ENCODE results near the gene SOX1.

Gene SOX1

DNA sequence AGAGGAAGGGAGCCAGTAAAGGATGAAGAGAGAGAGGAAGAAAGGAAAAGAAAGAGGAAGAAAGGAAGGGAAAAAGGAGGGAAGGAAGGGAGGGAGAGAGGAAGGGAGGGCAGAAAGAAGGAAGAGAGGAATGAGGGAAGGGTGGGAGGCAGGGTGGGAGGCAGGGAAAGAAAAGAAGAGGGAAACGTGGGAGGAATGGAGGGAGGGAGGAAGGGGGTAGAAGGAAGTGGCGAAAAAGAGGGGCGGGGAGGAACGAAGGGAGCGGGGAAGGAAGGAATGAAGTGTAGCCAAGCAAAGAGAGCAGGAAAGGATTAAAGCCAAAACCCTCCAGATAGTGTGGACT, 53.1 kb downstream of the SOX1 start:
- Histone ChIP-seq H3K4me2 (ENCODE audit: low read depth, low read length) (no peak overlapping the region), H3K9me3 (replicated peaks; ENCODE audit: insufficient read depth, low read length) (no peaks in the 10 kb centered on the region), H3K79me2 (ENCODE audit: low read length) (no peaks in the 10 kb centered on the region), H3F3A (ENCODE audit: insufficient read depth, low read length) (no peaks in the 10 kb centered on the region), H3K4me3 (ENCODE audit: low read length) (no peak overlapping the region), H3K4me1 (ENCODE audit: low read length) (no peaks in the 10 kb centered on the region), H3K27ac (ENCODE audit: low read length) (no peak overlapping the region), H3K27me3 (replicated peaks; ENCODE audit: insufficient read depth, low read length) (peaks cover 4% of the 10 kb centered on the region; the same call in 1 of the 2 replicates), H3K9ac (ENCODE audit: low read length) (no peak overlapping the region), H4K20me1 (ENCODE audit: insufficient read depth, low read length) (no peaks in the 10 kb centered on the region), H2AFZ (ENCODE audit: low read length) (no peak overlapping the region), H3K36me3 (replicated peaks; ENCODE audit: insufficient read depth, low read length) (no peaks in the 10 kb centered on the region), H3K9me2 (replicated peaks; ENCODE audit: insufficient read depth, low read length) (no peaks in the 10 kb centered on the region)
- DNase-seq, result no peak
- TF ChIP-seq, protein P1, sequence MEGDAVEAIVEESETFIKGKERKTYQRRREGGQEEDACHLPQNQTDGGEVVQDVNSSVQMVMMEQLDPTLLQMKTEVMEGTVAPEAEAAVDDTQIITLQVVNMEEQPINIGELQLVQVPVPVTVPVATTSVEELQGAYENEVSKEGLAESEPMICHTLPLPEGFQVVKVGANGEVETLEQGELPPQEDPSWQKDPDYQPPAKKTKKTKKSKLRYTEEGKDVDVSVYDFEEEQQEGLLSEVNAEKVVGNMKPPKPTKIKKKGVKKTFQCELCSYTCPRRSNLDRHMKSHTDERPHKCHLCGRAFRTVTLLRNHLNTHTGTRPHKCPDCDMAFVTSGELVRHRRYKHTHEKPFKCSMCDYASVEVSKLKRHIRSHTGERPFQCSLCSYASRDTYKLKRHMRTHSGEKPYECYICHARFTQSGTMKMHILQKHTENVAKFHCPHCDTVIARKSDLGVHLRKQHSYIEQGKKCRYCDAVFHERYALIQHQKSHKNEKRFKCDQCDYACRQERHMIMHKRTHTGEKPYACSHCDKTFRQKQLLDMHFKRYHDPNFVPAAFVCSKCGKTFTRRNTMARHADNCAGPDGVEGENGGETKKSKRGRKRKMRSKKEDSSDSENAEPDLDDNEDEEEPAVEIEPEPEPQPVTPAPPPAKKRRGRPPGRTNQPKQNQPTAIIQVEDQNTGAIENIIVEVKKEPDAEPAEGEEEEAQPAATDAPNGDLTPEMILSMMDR (IDR thresholded peaks at IDR 0.05; ENCODE audit: low read length), result no peak
- TF ChIP-seq EZH2 (optimal IDR thresholded peaks at IDR 0.05; ENCODE audit: low read depth, low read length) (no peak), EZH2phosphoT487 (IDR thresholded peaks at IDR 0.05; ENCODE audit: low read length) (no peak)
